HG02623 (cell line): Measurements from ENCODE around the gene NDST3.

Experiments
- ATAC-seq: cut with Tn5 transposase; IDR thresholded peaks from one replicate; pipeline ENCODE4 v1.9.1; 2021; ENCODE audit warnings: moderate library complexity; ENCODE audit not compliant: unreplicated experiment

The NDST3 gene

GRCh38 chr4:118173126-118173525 lies 138.8 kb downstream of the NDST3 start:
- no peak for ATAC-seq

DNA sequence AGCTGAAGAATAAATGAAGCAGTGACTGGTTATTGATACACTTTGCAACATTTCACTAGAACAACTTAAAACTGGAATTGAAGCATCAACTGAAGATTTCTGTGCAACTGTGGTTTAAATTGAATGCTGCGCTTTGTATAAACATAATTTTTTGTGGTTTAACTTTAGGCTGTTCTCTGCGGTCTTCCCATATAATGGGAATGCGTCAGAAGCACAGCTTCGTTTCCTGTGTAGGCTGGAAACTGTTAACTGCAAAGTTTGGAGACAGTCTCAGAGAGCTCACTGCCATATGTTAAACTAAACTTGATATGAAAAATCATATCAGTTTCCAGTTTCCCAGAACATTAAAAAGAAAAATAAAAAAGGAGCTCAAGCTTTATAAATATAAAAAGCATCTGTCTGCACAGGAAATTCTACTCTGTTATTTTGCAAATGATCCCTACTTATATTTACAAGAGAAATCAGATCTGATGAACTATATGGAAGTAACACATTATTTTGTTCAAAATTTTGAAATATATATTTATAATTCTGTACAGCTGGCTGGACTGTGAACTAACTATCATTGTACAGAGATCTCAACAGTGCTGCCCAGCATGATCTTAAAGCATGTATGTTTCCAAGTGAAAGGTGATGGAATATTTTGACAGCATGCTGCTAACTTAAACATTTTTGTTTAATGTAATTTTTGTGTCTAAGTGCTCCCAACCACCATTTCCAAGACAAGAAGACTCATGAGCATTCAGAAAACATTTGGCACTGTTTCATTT lies 139.9 kb downstream of the NDST3 start:
- ATAC-seq: no peak

DNA sequence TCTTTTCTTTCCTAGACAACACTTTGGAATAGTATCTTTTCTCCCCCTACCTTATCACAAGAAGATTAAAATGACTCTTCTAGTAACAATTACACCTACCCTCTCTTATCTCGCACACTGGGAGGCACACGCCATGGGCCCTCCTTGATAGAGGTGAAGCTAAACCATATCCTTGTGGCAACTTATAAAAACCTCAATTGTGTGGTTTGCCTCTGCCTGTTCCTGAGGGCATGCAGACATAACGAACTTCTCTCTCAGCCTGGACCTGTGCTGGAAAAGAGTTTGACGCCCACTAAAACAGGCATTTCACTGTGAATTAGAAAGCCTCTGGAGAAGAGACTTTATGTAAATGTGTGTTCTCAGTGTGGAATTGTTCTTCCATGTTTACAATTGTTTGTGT lies 141.2 kb downstream of the NDST3 start:
- no peak for ATAC-seq

GRCh38 chr4:118177126-118177525 lies 142.8 kb downstream of the NDST3 start:
- no peak for ATAC-seq

DNA sequence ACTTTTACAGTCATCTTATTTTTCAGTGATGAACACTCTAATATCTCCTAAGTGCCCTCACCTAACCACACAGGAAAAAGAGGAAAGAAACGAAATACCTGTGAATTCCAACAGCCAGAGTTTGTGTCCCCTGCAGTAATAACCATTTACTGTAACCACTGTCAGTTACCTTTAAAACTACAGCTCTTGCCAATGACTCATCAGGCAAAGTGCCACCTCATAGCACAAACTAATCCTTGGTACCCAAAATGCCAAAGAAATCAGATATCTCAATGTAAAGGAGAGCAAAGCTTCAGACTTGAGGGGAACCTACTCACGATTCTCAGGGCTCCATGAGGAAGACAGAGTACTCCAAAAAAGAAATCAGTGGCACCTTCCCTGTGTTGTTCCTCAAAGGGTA lies 146.5 kb downstream of the NDST3 start:
- ATAC-seq: no peak

- no peak for ATAC-seq
Measured at GRCh38 chr4:118190903-118191302, 156.6 kb downstream of the NDST3 start.

GRCh38 chr4:118193421-118193820 lies 159.1 kb downstream of the NDST3 start:
- ATAC-seq: no peak

GRCh38 chr4:118206627-118207026 lies 172.3 kb downstream of the NDST3 start:
- no peak for ATAC-seq

- no peak for ATAC-seq
Measured at GRCh38 chr4:118213101-118213500, 178.8 kb downstream of the NDST3 start.

- ATAC-seq: no peak
Measured at GRCh38 chr4:118215826-118216225, 181.5 kb downstream of the NDST3 start.

GRCh38 chr4:118221227-118221800 lies 187.0 kb downstream of the NDST3 start:
- ATAC-seq: no peak

GRCh38 chr4:118224243-118224829 lies 190.1 kb downstream of the NDST3 start:
- peak; percentile 77 for ATAC-seq

DNA sequence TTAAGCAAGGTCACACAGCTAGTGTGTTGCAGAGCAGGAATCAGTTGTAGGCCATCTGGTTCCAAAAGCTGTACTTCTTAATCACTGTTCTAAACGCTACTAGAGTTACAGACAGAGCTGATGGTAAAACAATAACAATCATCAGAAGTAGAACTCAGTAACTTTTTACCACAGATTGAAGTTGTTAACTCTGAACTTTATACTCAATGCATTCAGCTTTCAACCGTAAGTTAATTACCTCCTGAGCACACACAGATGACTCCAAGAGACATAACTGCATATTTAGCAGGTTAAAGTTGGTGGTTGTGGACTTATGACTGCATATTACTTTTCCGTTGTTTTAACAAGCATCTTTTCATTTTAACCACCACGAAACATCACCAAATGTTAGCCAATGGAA lies 191.2 kb downstream of the NDST3 start:
- ATAC-seq: no peak

GRCh38 chr4:118226311-118227010 lies 192.2 kb downstream of the NDST3 start:
- ATAC-seq: no peak

GRCh38 chr4:118235566-118236120 lies 201.4 kb downstream of the NDST3 start:
- ATAC-seq: no peak

DNA sequence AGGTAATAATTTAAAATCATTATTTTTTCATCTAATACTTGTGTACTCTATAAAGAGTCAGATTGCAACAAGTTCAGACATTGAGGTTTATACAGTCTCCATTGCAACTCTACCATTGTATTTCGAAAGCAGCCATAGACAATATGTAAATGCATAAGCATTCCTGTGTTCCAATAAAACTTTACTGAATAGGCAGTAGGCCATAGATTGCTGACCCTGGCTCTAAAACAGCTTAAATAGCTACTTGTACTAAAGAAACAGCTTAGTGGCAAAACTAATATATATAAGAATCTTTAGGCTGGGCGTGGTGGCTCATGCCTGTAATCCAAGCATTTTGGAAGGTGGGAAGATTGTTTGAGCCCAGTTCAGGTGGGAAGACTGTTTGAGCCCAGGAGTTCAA lies 203.2 kb downstream of the NDST3 start:
- no peak for ATAC-seq

DNA sequence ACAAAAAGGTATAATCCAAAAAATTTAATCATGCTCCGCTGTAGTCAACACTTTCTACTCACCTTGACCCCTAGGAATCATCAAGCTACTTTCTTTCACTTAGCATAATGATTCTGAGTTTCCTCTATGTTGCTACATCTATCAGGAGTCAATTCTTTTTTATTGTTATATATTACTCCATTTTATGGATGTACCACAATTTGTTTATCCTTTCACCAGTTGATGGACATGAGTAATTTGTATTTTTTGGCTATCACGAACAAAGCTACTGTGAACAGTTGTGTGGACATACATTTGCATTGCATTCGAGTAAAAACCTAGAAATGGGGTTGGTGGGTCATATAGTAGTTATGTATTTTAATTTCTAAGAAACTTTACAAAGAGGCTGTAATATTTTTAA lies 215.6 kb downstream of the NDST3 start:
- no peak for ATAC-seq

DNA sequence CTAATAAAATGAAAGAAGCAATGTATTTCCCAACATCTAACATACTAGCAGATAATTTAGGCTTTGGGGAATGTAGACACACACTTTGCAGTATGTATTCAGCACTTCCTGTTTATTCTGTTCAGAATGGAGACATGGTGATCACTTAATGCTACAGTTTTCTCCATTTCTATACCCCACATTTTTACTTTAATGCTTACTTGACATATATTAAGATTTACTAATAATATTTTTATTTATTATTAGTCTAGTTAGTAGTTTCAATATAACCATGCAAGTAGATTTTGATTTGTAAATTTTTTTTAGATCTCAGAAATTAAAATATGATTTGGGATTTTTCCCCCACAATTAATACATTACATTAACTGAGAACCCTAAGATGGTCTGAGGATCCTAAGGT lies 220.1 kb downstream of the NDST3 start:
- no peak for ATAC-seq

DNA sequence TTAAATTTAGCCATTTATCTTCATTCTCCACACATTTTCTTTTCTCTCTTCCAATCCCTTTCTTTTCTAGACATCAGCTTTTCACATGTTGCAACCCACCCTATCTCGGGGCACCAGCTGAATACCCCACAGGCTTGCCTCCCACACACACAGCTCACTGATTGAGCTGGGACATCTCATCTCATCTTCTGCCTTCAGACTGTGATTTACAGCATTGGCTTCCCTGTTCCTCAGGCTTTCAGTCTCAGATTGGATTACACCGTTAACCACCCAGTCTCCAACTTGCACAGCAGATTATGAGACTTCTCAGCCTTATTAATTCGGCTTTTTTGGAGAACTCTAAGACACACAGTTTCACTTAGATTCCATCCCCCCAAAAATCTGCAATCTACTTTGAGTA lies 224.8 kb downstream of the NDST3 start:
- no peak for ATAC-seq

DNA sequence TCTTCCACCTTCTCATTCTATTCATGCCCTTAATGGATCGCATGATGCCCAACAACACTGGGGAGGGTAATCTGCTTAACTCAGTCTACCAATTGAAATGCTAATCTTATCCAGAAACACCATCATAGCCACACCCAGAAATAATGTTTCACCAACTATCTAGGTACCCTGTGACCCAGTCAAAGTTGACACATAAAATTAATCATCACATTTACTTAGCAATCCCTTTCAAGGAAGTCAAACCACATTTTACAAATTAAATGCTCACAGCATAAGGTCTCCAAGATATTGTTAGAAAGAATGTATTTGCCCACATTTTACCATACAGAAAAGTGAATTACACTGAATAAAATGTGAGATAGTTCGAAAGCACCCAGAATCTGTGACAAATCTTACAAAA lies 226.0 kb downstream of the NDST3 start:
- ATAC-seq: no peak

DNA sequence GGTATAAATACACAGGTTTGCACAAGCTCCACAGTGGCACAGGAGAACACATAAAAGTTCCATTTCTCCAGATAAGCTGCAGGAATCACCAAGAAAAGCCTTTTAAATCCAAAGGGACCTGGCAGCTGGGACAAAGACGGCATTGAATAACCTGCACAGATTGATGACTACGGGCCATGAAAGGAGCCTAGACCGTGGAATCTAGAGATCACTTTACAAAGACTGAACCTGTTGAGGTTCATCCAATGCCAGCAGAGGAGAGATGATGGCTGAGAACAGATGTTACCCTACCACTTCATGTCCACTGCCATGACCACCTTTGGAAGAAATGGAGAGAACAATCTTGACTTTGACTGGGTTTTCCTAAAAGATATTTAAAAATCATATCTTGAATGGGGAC lies 229.8 kb downstream of the NDST3 start:
- no peak for ATAC-seq
